GM12873 (cell line): Measurements from ENCODE around the gene CELF1.

Experiments used
- TF ChIP-seq, protein P1 (sequence below): IDR thresholded peaks from 2 replicates; pipeline ENCODE4 v1.5.1; 2012; ENCODE audit warnings: low read depth, mild to moderate bottlenecking, moderate library complexity, low read length, control low read depth; ENCODE audit not compliant: insufficient read depth; ENCODE audit errors: missing control alignments

CELF1 gene

DNA sequence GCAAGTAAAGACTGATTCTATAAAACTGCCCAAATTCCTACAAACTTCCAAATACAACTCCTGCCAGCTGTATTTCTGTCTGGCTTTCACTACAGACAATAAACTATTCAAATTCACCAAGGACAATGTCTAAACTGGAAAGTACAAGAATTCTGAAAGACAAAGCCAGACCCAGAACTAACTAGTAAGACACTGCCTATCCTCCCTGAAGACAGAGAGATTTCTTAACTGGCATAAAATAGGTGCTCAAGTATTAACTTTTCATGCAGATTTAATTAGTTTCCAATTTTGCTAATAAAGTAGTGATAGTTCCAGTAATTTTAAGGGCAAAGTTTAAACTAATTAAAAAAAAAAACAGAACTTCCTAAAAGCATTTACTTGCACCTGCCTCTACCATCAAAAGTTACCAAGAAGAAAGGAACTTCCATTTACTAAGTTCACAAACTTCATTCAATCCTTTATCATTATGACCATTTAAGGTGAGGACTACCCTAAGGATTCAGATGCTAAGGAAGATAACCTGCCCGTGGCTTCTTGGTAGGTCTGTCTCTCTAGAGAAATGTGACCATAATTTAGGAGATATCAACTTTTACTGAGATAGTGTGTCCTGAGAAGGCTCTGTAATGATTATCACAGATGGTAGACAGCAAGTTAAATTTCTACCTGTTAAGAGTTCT is 45.2 kb downstream of the CELF1 start:
- TF ChIP-seq, protein P1, sequence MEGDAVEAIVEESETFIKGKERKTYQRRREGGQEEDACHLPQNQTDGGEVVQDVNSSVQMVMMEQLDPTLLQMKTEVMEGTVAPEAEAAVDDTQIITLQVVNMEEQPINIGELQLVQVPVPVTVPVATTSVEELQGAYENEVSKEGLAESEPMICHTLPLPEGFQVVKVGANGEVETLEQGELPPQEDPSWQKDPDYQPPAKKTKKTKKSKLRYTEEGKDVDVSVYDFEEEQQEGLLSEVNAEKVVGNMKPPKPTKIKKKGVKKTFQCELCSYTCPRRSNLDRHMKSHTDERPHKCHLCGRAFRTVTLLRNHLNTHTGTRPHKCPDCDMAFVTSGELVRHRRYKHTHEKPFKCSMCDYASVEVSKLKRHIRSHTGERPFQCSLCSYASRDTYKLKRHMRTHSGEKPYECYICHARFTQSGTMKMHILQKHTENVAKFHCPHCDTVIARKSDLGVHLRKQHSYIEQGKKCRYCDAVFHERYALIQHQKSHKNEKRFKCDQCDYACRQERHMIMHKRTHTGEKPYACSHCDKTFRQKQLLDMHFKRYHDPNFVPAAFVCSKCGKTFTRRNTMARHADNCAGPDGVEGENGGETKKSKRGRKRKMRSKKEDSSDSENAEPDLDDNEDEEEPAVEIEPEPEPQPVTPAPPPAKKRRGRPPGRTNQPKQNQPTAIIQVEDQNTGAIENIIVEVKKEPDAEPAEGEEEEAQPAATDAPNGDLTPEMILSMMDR, result no peak

DNA sequence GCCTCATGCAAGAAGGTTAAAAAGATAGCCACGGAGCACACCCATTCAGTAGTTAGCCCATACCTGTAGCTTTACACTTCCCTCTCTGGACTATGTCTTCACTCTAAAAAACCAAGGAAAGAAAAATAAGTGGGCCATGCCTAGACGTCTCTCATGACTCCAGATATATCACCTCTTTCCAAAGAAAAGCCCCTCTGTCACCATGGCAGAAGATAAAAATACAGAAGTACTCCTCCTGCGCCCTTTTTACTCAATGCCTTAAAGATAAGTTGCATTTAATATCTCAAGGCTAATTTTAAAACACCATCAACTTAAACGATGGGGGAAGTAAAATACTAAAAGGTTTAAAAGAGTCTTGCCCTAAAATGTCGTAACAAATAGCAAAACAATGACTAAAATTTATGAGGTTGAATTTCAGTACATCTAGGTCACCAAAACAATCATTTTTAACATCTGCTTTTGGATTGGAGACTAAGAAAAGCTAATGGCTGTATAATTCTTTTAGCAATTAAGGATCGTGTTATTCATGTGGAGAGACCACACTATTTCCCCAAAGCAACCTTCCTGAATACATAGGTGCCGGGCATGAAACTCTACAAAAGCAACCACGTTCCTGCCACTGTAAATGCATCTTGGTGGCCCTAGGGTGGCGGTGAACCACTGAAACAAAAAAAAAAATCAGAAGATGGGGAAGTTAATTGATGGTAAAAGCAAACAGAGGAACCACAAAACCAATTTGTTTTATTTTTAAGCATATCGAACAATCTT is 46.0 kb downstream of the CELF1 start:
- TF ChIP-seq, protein P1, result no peak

DNA sequence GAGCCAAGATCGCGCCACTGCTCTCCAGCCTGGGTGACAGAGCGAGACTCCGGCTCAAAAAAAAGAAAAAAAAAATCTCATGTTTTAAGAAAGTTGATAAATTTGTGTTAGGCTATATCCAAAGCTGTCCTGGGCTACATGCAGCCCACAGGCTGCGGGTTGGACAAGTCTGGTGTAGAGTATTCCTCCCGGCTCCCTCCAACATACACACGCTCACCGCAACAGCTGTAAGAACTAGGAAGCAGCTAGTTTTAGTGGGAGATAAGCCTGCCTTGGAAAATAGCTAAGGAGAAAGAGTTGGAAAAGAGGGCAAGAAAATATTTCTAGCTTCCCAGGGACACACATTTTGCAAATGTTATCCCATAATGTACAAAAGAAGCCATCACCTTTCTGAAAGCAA is 46.6 kb downstream of the CELF1 start:
- TF ChIP-seq, protein P1, result no peak

DNA sequence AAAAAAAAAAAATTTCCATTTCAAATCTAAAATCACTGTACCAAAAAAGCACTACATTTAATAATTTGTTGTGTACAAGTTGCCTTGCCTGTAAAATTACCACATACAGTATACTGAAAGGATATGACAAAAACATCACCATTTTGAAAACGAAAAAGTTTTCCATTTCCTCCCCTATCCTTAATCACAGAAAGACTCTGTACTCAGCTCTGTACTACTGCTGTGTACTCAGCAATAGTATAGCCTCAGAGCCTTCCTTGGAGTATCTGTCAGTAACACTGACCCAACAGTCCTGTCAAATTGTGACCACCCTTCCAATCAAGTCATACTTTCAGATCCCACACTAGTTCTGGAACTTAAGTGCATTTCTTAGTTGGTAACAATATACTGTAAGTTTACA is 48.0 kb downstream of the CELF1 start:
- TF ChIP-seq, protein P1, result no peak

DNA sequence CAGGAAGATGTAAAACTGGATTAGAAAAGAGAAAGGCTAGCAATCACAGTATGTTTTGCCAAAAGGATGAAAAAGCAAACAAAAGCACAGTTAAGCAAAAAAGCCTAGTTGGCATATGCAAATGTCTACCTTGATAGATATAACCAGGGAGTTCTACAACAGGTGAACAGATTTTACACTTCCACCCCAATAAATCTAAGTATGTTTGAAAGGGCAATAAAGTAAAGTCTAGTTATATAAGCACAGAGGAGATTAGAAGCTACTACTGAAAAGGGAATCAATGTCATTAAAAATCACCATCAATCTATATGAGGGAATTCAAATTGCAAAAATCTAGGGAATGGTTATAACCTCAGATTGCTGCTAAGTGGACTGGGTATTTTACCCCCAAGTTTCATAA is 49.7 kb downstream of the CELF1 start:
- TF ChIP-seq, protein P1, result no peak

DNA sequence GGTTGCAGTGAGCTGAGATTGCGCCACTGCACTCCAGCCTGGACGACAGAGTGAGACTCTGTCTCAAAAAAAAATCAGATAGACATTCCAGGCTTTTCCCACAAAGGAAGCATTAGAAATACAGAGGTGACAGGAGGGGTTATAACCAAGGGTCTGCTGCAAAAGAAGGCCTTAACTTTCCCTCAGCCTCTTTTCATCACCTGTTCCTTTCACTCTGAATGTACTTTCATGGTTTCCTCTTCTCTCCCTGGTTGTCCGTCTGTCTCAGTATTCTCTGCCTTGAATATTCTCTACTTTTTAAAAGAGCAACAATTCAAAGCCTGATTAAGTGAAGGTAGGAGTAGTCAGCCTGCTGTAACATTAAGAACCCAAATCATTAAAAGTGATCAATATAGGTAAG is 50.2 kb downstream of the CELF1 start:
- TF ChIP-seq, protein P1, result no peak

DNA sequence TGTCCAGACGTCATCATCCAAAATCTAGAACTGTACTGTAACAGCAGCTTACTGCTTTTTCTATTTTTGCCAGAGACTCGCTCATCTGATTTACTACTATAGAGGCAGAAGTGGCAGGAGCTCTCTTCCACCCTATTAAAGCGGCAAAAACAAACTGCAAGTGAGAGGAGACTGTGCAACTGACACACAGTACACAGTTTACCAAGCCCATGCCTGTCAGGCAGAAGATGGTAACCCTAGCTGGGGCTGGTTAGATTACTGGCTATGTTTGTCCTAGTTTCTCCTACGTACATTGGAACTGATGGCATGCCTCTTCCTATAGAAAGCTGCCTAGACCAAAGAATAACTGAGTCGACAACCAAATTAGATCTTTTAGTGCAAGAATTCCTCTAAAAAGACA is 51.8 kb downstream of the CELF1 start:
- TF ChIP-seq, protein P1, result no peak
